A673 (cell line): Measurements from ENCODE around the gene NBAS. TPM values are rescaled to one million over a fixed set of nuclear protein-coding genes. Genes with fewer than 3 reads are reported as not detected.

Experiments
- BruUV-seq: library from RNA; stranded (reverse); fragments of 400-500 nt; replicated peaks from 2 replicates; lab custom pipeline; 2021; lab: Mats Ljungman, UMichigan
- CTCF ChIA-PET: fragments of 300-600 bp; sonication (Branson Sonifier 250); formaldehyde crosslinking; loops from one replicate; lab custom pipeline; 2022; ENCODE audit warnings: antibody characterized with exemption; lab: Charles Lee
- POLR2A ChIA-PET: fragments of 300-600 bp; sonication (Branson Sonifier 250); formaldehyde crosslinking; loops from one replicate; lab custom pipeline; 2022; ENCODE audit warnings: antibody characterized with exemption; ENCODE audit not compliant: low non-redundant PET; lab: Charles Lee
- DNase-seq: peaks from one replicate; pipeline ENCODE4 v3.0.0-alpha.2; 2015; ENCODE audit warnings: low spot score
- H3K27ac ChIP-seq: fragments of 200-600 bp; sonication (generic); 2 replicates; pipeline ENCODE4 v1.5.1; 2016; ENCODE audit warnings: mixed run types, low read depth, mild to moderate bottlenecking, mixed read lengths, antibody characterized with exemption, low read length; ENCODE audit not compliant: poor library complexity, severe bottlenecking
- H3K27me3 ChIP-seq: fragments of 200-600 bp; sonication (generic); replicated peaks from 2 replicates; pipeline ENCODE4 v1.6.1; 2017; ENCODE audit warnings: mixed run types, low read depth, mild to moderate bottlenecking, mixed read lengths, antibody characterized with exemption, low read length; ENCODE audit not compliant: insufficient read depth, poor library complexity
- H3K36me3 ChIP-seq: fragments of 200-600 bp; sonication (generic); 2 replicates; pipeline ENCODE4 v1.6.1; 2016; ENCODE audit warnings: mixed run types, mild to moderate bottlenecking, mixed read lengths, antibody characterized with exemption, low read length; ENCODE audit not compliant: insufficient read depth, poor library complexity, severe bottlenecking
- H3K4me1 ChIP-seq: fragments of 200-600 bp; sonication (generic); 2 replicates; pipeline ENCODE4 v1.6.1; 2017; ENCODE audit warnings: mixed run types, mild to moderate bottlenecking, mixed read lengths, antibody characterized with exemption, low read length; ENCODE audit not compliant: insufficient read depth, poor library complexity, severe bottlenecking
- H3K4me3 ChIP-seq: fragments of 200-600 bp; sonication (generic); 2 replicates; pipeline ENCODE4 v1.5.1; 2016; ENCODE audit warnings: low read depth, mixed run types, mild to moderate bottlenecking, mixed read lengths, low read length; ENCODE audit not compliant: poor library complexity, severe bottlenecking
- H3K9me3 ChIP-seq: fragments of 200-600 bp; sonication (generic); 2 replicates; pipeline ENCODE4 v1.6.1; 2016; ENCODE audit warnings: mixed run types, low read depth, mild to moderate bottlenecking, mixed read lengths, antibody characterized with exemption, low read length; ENCODE audit not compliant: poor library complexity, severe bottlenecking
- EZH2 ChIP-seq: fragments of 200-600 bp; sonication (generic); IDR thresholded peaks from 2 replicates; pipeline ENCODE4 v1.6.1; 2017; ENCODE audit warnings: borderline replicate concordance, low read depth, mild to moderate bottlenecking, mixed read lengths, antibody characterized with exemption, low read length; ENCODE audit not compliant: poor library complexity, severe bottlenecking
- intact Hi-C: fragments of 100-400 bp; cut with micrococcal nuclease; formaldehyde crosslinking; loops from one replicate; pipeline ENCODE4 v1.10.0; 2022; ENCODE audit not compliant: unreplicated experiment
- total RNA-seq: library from RNA; stranded (reverse); gene quantifications from 2 replicates; pipeline ENCODE4 v1.2.3, GENCODE V29; 2021
- TF ChIP-seq, protein P1 (sequence below): fragments of 300-800, 200-600 bp; sonication (generic); conservative IDR thresholded peaks from 2 replicates; pipeline ENCODE4 v1.5.1; 2017; ENCODE audit warnings: low read depth, mild to moderate bottlenecking, antibody characterized with exemption, low read length, moderate library complexity, mixed read lengths

Gene NBAS
- total RNA-seq, 1 experiment from 2014 or later: 38.7 TPM

DNA sequence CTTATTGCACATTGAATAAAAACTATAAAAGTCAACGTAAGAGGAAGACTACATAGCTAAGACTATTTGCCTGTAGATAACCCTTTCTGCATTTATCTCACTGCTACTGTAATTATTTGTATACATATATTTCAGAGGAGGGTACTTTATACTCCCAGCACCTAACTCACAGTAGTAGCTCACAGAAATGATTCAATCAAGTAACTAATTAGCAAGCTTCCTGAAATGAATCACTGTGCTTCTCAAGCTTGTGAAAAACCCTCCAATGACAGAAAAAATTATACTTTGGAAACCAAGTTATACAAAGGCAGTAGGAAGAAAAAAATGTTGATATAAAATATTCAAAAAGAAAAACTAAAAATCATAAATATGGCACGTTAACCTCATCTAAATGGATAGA lies 124.9 kb downstream of the NBAS start:
- Histone ChIP-seq H3K4me1 (no peaks in the 10 kb centered on the region), H3K27me3 (no peaks in the 10 kb centered on the region), H3K4me3 (no peak overlapping the region), H3K36me3 (no peaks in the 10 kb centered on the region), H3K9me3 (no peaks in the 10 kb centered on the region), H3K27ac (no peak overlapping the region)
- TF ChIP-seq, protein P1, sequence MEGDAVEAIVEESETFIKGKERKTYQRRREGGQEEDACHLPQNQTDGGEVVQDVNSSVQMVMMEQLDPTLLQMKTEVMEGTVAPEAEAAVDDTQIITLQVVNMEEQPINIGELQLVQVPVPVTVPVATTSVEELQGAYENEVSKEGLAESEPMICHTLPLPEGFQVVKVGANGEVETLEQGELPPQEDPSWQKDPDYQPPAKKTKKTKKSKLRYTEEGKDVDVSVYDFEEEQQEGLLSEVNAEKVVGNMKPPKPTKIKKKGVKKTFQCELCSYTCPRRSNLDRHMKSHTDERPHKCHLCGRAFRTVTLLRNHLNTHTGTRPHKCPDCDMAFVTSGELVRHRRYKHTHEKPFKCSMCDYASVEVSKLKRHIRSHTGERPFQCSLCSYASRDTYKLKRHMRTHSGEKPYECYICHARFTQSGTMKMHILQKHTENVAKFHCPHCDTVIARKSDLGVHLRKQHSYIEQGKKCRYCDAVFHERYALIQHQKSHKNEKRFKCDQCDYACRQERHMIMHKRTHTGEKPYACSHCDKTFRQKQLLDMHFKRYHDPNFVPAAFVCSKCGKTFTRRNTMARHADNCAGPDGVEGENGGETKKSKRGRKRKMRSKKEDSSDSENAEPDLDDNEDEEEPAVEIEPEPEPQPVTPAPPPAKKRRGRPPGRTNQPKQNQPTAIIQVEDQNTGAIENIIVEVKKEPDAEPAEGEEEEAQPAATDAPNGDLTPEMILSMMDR: no peak
- TF ChIP-seq EZH2: no peak
- intact Hi-C loops: no loop called here
- no TSS peak for BruUV-seq
- ChIA-PET CTCF (no interaction called here), POLR2A (interaction anchor here (0.5 kb wide), 1 partner anchor 16 kb away, joined by 3 read pairs; no protein-coding TSS in a partner anchor)
- DNase-seq: no peak

DNA sequence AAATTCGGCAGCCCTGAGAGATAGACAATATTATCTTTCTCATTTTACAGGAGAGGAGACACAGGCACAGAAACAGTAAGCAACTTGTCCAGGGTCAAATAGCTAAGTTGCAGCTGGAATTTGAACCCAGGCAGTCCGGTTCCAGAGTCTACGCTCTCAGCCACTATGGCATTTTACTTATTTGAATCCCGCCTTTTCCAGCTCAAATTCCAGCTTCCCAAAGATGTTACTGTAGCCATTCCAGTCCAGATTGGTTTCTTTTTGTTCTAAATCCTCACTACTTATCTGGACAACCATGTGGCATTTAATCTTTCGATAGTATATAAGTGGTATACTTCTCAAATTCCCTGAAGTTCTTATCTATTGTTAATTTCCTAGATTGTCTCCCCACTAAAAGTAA lies 125.7 kb downstream of the NBAS start:
- no peak overlapping the region for H3K27ac ChIP-seq
- intact Hi-C loops: no loop called here
- H3K9me3 ChIP-seq: no peaks in the 10 kb centered on the region
- ChIA-PET CTCF (no interaction called here), POLR2A (no interaction called here)
- H3K4me1 ChIP-seq: no peaks in the 10 kb centered on the region
- no TSS peak for BruUV-seq
- DNase-seq: no peak
- H3K27me3 ChIP-seq: no peaks in the 10 kb centered on the region
- no peak overlapping the region for H3K4me3 ChIP-seq
- TF ChIP-seq EZH2: no peak
- TF ChIP-seq, protein P1: no peak
- H3K36me3 ChIP-seq: no peaks in the 10 kb centered on the region

DNA sequence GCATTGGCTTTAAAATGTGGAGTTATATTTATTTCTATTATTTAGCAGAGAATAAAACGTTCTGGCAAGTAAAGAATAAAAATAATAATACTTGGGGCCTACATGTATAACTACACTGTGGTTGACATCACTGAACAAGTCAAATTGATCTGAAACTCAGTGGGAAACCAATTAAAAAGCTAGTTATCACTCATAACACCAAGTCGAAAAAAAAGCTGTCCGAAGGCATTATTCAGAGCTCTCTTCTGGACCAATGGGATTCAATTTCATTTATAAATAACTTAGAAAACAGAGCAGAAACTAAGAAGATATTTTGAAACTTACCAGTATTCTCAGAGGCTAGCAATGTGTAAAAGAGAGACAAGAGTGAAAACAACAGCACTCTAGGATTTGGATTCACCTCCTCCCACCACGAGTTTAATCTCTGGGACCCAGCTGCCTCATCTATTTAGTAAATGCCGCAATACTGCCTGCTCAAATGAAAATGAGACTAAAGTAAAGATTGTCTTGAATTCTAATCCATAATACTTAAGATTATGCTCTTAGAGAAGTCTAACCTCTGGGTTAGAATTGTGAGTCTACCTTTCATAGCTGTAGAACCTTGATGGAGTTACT lies 128.4 kb downstream of the NBAS start:
- TF ChIP-seq, protein P1: no peak
- no peak for TF ChIP-seq EZH2
- H3K36me3 ChIP-seq: no peaks in the 10 kb centered on the region
- BruUV-seq: no TSS peak
- ChIA-PET POLR2A (no interaction called here), CTCF (no interaction called here)
- H3K27me3 ChIP-seq: no peaks in the 10 kb centered on the region
- no peaks in the 10 kb centered on the region for H3K4me1 ChIP-seq
- no peak overlapping the region for H3K4me3 ChIP-seq
- H3K27ac ChIP-seq: no peak overlapping the region
- H3K9me3 ChIP-seq: no peaks in the 10 kb centered on the region
- intact Hi-C loops: no loop called here
- DNase-seq: no peak
